ENCODE results near the gene INPP1. TPM values are rescaled to one million over a fixed set of nuclear protein-coding genes. Genes with fewer than 3 reads are reported as not detected.
"Not testable (repeated sequence)": the region's sequence is repeated elsewhere in the genome, so short reads cannot be mapped to it uniquely, and the experiment has no call there.

Gene INPP1
- total and polyA plus RNA-seq, 5 experiments from 2014 or later, result 1.2 to 3.6 (median 2.7) TPM

- H3K4me1 Mint-ChIP-seq, H3K27ac Mint-ChIP-seq, H3K27me3 Mint-ChIP-seq, H3K36me3 Mint-ChIP-seq, H3K4me3 Mint-ChIP-seq, POLR2A ChIA-PET, H3K9me3 Mint-ChIP-seq, ATAC-seq, DNase-seq: not testable (repeated sequence)
These were observed 7.8 kb upstream of the INPP1 start for GRCh38 chr2:190335584-190335983.

DNA sequence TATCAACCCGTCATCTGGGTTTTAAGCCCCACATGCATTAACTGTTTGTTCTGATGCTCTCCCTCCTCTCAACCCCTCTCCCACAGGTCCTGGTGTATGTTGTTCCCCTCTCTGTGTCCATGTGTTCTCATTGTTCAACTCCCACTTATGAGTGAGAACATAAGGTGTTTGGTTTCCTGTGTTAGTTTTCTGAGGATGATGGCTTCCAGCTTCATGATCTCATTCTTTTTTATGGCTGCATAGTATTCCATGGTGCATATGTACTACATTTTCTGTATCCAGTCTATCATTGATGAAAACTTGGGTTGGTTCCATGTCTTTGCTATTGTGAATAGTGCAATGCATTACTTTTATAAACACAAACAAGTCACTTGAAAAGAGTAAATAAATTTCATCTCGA, 7.0 kb upstream of the INPP1 start:
- POLR2A ChIA-PET, result no interaction called here
- H3K4me3 Mint-ChIP-seq, result no peak overlapping the region
- H3K27ac Mint-ChIP-seq, result peak overlapping the region in 1 of 10 donors; percentile 40

DNA sequence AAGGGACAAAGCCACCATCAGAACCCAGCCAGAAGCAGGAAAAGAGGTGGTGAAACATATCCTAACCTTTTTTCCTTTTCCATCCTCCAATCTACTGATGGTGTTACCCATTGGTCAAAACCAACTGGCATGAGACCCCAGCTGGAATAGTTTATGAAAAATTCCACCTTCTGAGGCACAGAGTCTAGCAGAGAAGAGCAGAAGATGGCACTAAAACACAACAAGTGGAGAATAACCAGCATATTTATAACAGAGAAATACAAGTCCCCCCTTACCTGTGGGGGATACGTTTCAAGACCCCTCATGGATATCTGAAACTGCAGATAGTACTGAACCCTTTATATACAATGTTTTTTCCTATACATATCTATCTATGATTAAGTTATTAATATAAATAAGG, 4.9 kb upstream of the INPP1 start:
- H3K4me3 Mint-ChIP-seq, result no peak overlapping the region
- POLR2A ChIA-PET, result no interaction called here
- H3K9me3 Mint-ChIP-seq, result no peaks in the 10 kb centered on the region
- no peak for DNase-seq
- H3K27me3 Mint-ChIP-seq, result no peaks in the 10 kb centered on the region
- H3K27ac Mint-ChIP-seq, result no peak overlapping the region
- H3K36me3 Mint-ChIP-seq, result no peaks in the 10 kb centered on the region
- no peak for ATAC-seq
- H3K4me1 Mint-ChIP-seq, result peaks cover 2 to 7% (median 4%) of the 10 kb centered on the region in 4 donors

More for the DNA sequence above, 7.0 kb upstream of the INPP1 start:
- ATAC-seq (no peak), DNase-seq (no peak)
- no peaks in the 10 kb centered on the region for H3K9me3 Mint-ChIP-seq
- no peaks in the 10 kb centered on the region for H3K36me3 Mint-ChIP-seq
- H3K27me3 Mint-ChIP-seq, result no peaks in the 10 kb centered on the region
- no peaks in the 10 kb centered on the region for H3K4me1 Mint-ChIP-seq

DNA sequence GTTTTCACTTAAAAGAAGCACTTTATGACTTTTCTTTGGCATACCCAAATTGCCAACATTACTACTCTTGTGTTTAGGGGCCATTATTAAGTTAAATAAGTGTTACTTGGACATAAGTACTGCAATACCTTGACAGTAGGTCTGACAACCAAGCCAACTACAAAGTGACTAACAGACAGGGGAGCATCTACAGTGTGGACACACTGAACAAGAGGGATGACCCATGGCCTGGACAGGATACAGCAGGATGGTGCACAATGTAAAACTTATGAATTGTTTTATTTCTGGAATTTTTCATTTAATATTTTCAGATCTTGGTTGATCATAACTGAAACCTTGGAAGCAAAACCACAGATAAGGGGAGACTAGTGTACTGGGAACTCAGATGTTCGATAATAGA, 4.0 kb upstream of the INPP1 start:
- no peak overlapping the region for H3K27ac Mint-ChIP-seq
- POLR2A ChIA-PET, result no interaction called here

GRCh38 chr2:190340369-190340768, 3.0 kb upstream of the INPP1 start:
- ATAC-seq, result no peak
- Mint-ChIP-seq H3K4me3 (no peak overlapping the region), H3K9me3 (no peaks in the 10 kb centered on the region), H3K27ac (no peak overlapping the region), H3K27me3 (no peaks in the 10 kb centered on the region), H3K36me3 (no peaks in the 10 kb centered on the region), H3K4me1 (peaks cover 4 to 14% (median 11%) of the 10 kb centered on the region in 4 donors)
- no peak for DNase-seq
- POLR2A ChIA-PET, result no interaction called here

More for the DNA sequence above, 4.0 kb upstream of the INPP1 start:
- Mint-ChIP-seq H3K27me3 (no peaks in the 10 kb centered on the region), H3K4me3 (peak overlapping the region in 1 of 10 donors; percentile 29), H3K4me1 (peaks cover 3 to 11% (median 7%) of the 10 kb centered on the region in 4 donors), H3K36me3 (no peaks in the 10 kb centered on the region), H3K9me3 (no peaks in the 10 kb centered on the region)
- ATAC-seq (no peak), DNase-seq (no peak)

DNA sequence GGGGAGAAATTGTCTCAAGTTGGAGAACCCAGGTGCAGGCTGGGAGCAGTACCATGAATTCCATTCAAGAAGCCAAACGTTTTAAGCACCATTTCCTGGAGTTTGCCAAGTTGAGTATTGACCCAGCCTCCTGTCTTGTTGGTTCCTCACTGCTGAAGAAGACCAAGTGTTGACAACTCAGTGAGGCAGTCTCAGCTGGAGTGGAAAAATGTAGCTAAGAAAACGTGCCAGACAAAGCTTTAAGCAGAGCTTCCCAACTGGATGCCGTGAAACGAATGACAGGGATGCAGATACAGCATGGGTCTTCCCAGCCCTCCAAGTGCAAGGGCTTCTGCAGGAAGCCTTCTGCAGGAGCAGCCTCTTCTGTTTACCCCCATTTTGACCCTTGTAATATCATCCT, 778 bp upstream of the INPP1 start:
- no peaks in the 10 kb centered on the region for H3K9me3 Mint-ChIP-seq
- ATAC-seq (no peak), DNase-seq (no peak)
- H3K4me1 Mint-ChIP-seq, result peaks cover 4 to 16% (median 11%) of the 10 kb centered on the region in 4 donors
- H3K36me3 Mint-ChIP-seq, result no peaks in the 10 kb centered on the region
- H3K27ac Mint-ChIP-seq, result peak overlapping the region in 3 of 10 donors; percentile 50 to 83 (median 79)
- POLR2A ChIA-PET, result no interaction called here
- peak overlapping the region in 8 of 10 donors; percentile 76 to 92 (median 90) for H3K4me3 Mint-ChIP-seq
- no peaks in the 10 kb centered on the region for H3K27me3 Mint-ChIP-seq

DNA sequence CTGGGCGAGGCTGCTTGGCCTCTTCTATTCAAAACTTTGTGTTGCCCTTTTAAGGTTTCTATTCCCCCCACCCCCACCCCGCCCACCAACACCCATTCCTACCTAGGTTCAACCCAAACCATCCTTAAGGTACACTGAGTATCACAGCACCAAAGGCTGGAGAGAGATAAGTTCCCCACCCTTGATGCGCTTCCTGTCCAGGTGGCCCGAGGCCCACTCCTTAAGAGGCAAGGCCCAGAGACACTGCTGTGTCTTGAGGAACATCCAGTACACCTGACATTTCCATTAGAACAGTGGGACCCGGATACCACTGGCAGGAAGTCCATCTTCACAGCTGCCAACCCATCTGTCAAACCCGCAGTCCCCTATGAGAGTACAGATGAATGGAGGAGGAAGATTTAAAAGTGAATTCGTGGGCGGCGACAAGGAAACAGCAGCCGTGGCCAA, 277 bp upstream of the INPP1 start:
- H3K36me3 Mint-ChIP-seq, result no peaks in the 10 kb centered on the region
- H3K27me3 Mint-ChIP-seq, result no peaks in the 10 kb centered on the region
- H3K4me1 Mint-ChIP-seq, result peaks cover 4 to 16% (median 11%) of the 10 kb centered on the region in 4 donors
- H3K9me3 Mint-ChIP-seq, result no peaks in the 10 kb centered on the region
- peak in 1 of 2 donors; percentile 14 for ATAC-seq
- POLR2A ChIA-PET, result interaction anchor here (1.7 kb wide), 1 partner anchor 24 kb away, joined by 7 read pairs; the partner anchor contains the start of gene HIBCH
- H3K4me3 Mint-ChIP-seq, result peak overlapping the region; percentile 76 to 92 (median 88)
- peak overlapping the region in 7 of 10 donors; percentile 9 to 83 (median 69) for H3K27ac Mint-ChIP-seq
- DNase-seq, result peak in 1 of 10 donors; percentile 14

DNA sequence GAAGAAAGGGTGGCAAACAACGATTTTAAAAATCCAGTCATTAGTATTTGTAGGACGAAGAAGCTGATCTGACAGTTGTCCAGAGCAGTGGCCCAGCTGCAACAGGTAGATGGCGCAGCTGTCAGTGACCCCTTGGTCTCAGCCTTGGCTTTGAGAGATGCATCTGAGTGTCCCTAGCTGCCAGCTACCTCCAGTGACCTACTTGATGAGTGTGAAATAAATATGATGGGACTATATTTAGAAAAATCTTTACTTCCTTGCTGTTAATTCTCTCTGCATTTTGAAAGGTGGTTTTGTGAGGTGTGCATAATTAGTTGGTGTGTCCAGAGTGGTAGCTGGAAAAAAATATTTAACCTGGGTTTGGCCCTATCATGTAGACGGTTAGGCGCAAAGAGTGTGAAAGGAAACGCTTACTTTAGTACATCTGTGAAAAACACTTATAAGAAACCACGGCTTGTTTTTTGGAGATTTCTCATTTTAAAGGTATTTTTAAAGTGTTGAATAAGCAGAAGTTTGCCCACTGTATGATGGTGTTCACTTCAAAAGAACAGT, 963 bp downstream of the INPP1 start:
- ATAC-seq (peak; percentile 12 to 26), DNase-seq (peak in 1 of 10 donors; percentile 6)
- H3K9me3 Mint-ChIP-seq, result no peaks in the 10 kb centered on the region
- H3K4me3 Mint-ChIP-seq, result peak overlapping the region; percentile 74 to 91 (median 87)
- no peaks in the 10 kb centered on the region for H3K36me3 Mint-ChIP-seq
- H3K27me3 Mint-ChIP-seq, result peaks cover 0 to 3% (median 0%) of the 10 kb centered on the region in 5 donors
- H3K27ac Mint-ChIP-seq, result peak overlapping the region in 9 of 10 donors; percentile 5 to 73 (median 37)
- H3K4me1 Mint-ChIP-seq, result peaks cover 4 to 16% (median 11%) of the 10 kb centered on the region in 4 donors
- POLR2A ChIA-PET, result interaction anchor here (1.1 to 1.7 kb wide), 4 partner anchors 12 to 25 kb away, joined by 3 to 7 read pairs (median 4); partner anchors contain the start of gene HIBCH

- ATAC-seq (no peak), DNase-seq (no peak)
- H3K9me3 Mint-ChIP-seq, result peaks cover 0 to 2% (median 0%) of the 10 kb centered on the region in 9 donors
- H3K27ac Mint-ChIP-seq, result no peak overlapping the region
- H3K27me3 Mint-ChIP-seq, result peaks cover 0 to 4% (median 3%) of the 10 kb centered on the region in 5 donors
- no peak overlapping the region for H3K4me3 Mint-ChIP-seq
- H3K36me3 Mint-ChIP-seq, result no peaks in the 10 kb centered on the region
- H3K4me1 Mint-ChIP-seq, result peaks cover 0 to 2% (median 0%) of the 10 kb centered on the region in 4 donors
- POLR2A ChIA-PET, result no interaction called here
These were observed 7.0 kb downstream of the INPP1 start for GRCh38 chr2:190350371-190350770.

- H3K36me3 Mint-ChIP-seq, result no peaks in the 10 kb centered on the region
- POLR2A ChIA-PET, result no interaction called here
- H3K9me3 Mint-ChIP-seq, result peaks cover 0 to 2% (median 0%) of the 10 kb centered on the region in 9 donors
- H3K27ac Mint-ChIP-seq, result no peak overlapping the region
- no peak overlapping the region for H3K4me3 Mint-ChIP-seq
- DNase-seq, result no peak
- peaks cover 0 to 4% (median 3%) of the 10 kb centered on the region in 5 donors for H3K27me3 Mint-ChIP-seq
- H3K4me1 Mint-ChIP-seq, result no peaks in the 10 kb centered on the region
- ATAC-seq, result no peak
These were observed 8.6 kb downstream of the INPP1 start for GRCh38 chr2:190351955-190352354.

- no peaks in the 10 kb centered on the region for H3K36me3 Mint-ChIP-seq
- no peak for ATAC-seq
- no peak overlapping the region for H3K27ac Mint-ChIP-seq
- DNase-seq, result no peak
- peaks cover 0 to 2% (median 0%) of the 10 kb centered on the region in 9 donors for H3K9me3 Mint-ChIP-seq
- POLR2A ChIA-PET, result no interaction called here
- no peak overlapping the region for H3K4me3 Mint-ChIP-seq
- H3K4me1 Mint-ChIP-seq, result no peaks in the 10 kb centered on the region
- peaks cover 0 to 4% (median 3%) of the 10 kb centered on the region in 5 donors for H3K27me3 Mint-ChIP-seq
These were observed 9.5 kb downstream of the INPP1 start for GRCh38 chr2:190352668-190353536.

DNA sequence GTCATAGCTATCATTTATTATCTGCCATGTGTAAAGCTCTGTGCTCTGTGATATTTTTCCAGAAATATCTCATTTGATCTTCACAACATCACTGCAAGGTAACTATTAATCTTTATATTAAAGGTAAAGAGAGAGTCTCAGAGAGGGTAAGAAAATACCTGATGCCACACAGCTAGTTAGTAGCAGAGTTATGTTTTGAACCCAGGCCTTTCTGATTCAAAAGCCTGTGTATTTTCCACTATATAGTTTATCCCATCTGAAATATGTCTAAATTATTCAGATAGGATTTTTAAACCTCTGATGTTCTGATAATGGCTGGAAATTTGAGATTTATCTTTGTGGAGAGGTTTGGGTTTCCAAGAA, 10.1 kb downstream of the INPP1 start:
- POLR2A ChIA-PET, result no interaction called here
- Mint-ChIP-seq H3K36me3 (no peaks in the 10 kb centered on the region), H3K27ac (no peak overlapping the region), H3K4me3 (no peak overlapping the region), H3K27me3 (peaks cover 0 to 4% (median under 1%) of the 10 kb centered on the region in 5 donors), H3K9me3 (peaks cover 0 to 2% (median 0%) of the 10 kb centered on the region in 9 donors), H3K4me1 (peaks cover 0 to under 1% (median 0%) of the 10 kb centered on the region in 4 donors)
- DNase-seq (no peak), ATAC-seq (no peak)

Measured in naive thymus-derived CD8-positive, alpha-beta T cell (primary cell).